Fibroblast of skin of left quadriceps (primary cell): ENCODE measurements around the gene AXIN1.

Source experiments
- DNase-seq, 2 experiments: peaks; one replicate each; pipeline ENCODE4 v3.0.0-alpha.2; 2013; ENCODE audit warnings: low read depth in 2 of 2

AXIN1 gene

DNA sequence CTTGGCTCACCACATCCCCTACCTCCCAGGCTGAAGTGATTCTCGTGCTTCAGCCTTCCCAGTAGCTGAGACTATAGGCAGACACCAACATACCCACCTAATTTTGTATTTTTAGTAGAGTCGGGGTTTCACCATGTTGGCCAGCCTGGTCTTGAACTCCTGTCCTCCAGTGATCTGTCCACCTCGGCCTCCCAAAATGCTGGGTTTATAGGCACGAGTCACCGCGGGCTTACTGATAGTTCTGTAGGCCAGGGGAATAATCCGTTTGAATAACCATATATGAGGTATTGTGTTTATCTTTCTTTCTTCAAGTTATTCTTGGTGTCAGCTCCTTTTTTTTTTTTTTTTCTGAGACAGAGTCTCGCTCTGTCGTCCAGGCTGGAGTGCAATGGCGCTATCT lies 110.2 kb downstream of the AXIN1 start:
- no peak for DNase-seq

DNA sequence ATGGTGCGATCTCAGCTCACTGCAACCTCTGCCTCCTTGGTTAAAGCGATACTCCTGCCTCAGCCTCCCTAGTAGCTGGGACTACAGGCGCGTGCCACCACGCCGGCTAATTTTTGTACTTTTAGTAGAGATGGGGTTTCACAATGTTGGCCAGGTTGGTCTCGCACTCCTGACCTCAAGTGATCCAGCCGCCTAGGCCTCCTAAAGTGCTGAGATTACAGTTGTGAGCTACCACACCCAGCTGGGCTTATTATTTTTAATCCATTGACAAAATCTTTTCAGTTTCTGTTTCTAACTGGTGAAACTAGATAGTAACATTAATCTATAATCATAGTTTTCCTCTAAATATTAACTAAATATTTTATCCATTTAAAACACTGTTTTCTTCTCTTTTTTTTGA lies 112.0 kb downstream of the AXIN1 start:
- DNase-seq = no peak

DNA sequence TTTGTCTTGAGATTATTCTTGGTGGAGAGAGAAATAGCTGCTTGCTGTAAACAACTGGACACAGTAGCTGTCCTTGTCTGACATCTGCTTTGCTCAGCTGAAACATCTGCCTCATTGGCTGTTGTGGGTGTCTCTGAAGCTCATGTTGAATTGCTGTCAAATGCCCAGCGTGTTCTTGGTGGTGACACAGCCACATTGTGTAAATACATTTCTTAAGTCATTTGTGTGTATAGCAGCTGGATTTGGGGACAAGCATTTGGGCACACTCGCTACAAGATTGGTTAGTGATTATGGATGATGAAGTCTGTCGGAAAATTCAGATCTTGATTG lies 112.6 kb downstream of the AXIN1 start:
- no peak for DNase-seq
